Suprapubic skin (tissue), 4 donors: Measurements from ENCODE around the gene EPB41L2.

Experiments
- CTCF ChIP-seq, 2 donors: fragments of 200-600 bp in 1 of 2; fragments of 450-650 bp in 1 of 2; sonication (generic) in 1 of 2; IDR thresholded peaks; one replicate each; pipeline ENCODE4 v1.5.1; 2016 to 2019; ENCODE audit warnings: antibody characterized with exemption in 2 of 2, mild to moderate bottlenecking in 1 of 2, moderate library complexity in 1 of 2
- POLR2A ChIP-seq, 2 donors: fragments of 450-650 bp; IDR thresholded peaks; one replicate each; pipeline ENCODE4 v1.6.1; 2017; ENCODE audit warnings: antibody characterized with exemption in 2 of 2, mild to moderate bottlenecking in 2 of 2, moderate library complexity in 2 of 2
- POLR2AphosphoS5 ChIP-seq, 3 donors: sonication (generic); formaldehyde crosslinking; IDR thresholded peaks; one replicate each; pipeline ENCODE4 v1.6.1; 2017; ENCODE audit warnings: antibody characterized with exemption in 3 of 3

- TF ChIP-seq POLR2AphosphoS5 (IDR thresholded peaks at IDR 0.05) (no peak), CTCF (IDR thresholded peaks at IDR 0.05) (no peak), POLR2A (IDR thresholded peaks at IDR 0.05) (no peak)
Observed at GRCh38 chr6:131027326-131027725, 35.7 kb downstream of the EPB41L2 start.
